ENCODE results near the gene TLE4. TPM values are rescaled to one million over a fixed set of nuclear protein-coding genes. Genes with fewer than 3 reads are reported as not detected.
A peak's percentile ranks its signal among the peaks of the same experiment; 100 is the strongest.

The TLE4 gene
- total and polyA plus RNA-seq, 10 of the 15 experiments (the other 5 are each of a cell fraction or from before 2014, with no cell fraction given): 5.3 to 53.3 (median 23.3) TPM

GRCh38 chr9:79757881-79758669, 186.3 kb downstream of the TLE4 start:
- in situ Hi-C loops (cut with MboI) (no loop called here), intact Hi-C loops (cut with micrococcal nuclease; ENCODE audit: unreplicated experiment) (no loop called here)
- Histone ChIP-seq H3K9me3 (replicated peaks; ENCODE audit: control insufficient read depth, insufficient read depth, low read length) (no peaks in the 10 kb centered on the region), H3K4me1 (ENCODE audit: control insufficient read depth, insufficient read depth, low read length) (no peaks in the 10 kb centered on the region), H3K9ac (ENCODE audit: control insufficient read depth, insufficient read depth, low read length) (no peak overlapping the region), H3K4me3 (no peak overlapping the region), H2AFZ (ENCODE audit: control insufficient read depth, low read depth, low read length) (no peak overlapping the region), H3K4me2 (ENCODE audit: control insufficient read depth, insufficient read depth) (no peak overlapping the region), H3K36me3 (ENCODE audit: control insufficient read depth in 2 of 2, insufficient read depth in 2 of 2, low read length in 1 of 2) (no peaks in the 10 kb centered on the region), H3K27me3 (replicated peaks in 1 of 2; ENCODE audit: control insufficient read depth in 2 of 2, insufficient read depth in 2 of 2, low read length in 1 of 2) (no peaks in the 10 kb centered on the region), H3K27ac (ENCODE audit: control insufficient read depth, insufficient read depth) (no peak overlapping the region), H3K79me2 (ENCODE audit: control insufficient read depth, insufficient read depth, low read length) (no peaks in the 10 kb centered on the region), H4K20me1 (ENCODE audit: control insufficient read depth, insufficient read depth) (no peaks in the 10 kb centered on the region)
- ATAC-seq (no peak), FAIRE-seq (peak; percentile 69), DNase-seq (ENCODE audit: low read depth, low spot score) (no peak)
- BruUV-seq (replicated peaks): no TSS peak
- POLR2A ChIA-PET: no interaction called here
- CTCF ChIA-PET: interaction anchor here (0.6 to 0.7 kb wide), 2 partner anchors 31 to 89 kb away, joined by 3 read pairs; no protein-coding TSS in a partner anchor
- RAD21 ChIA-PET (ENCODE audit: unreplicated experiment): no interaction called here
- TF ChIP-seq ZZZ3 (IDR thresholded peaks at IDR 0.05; ENCODE audit: control insufficient read depth, insufficient read length, low read depth): no peak
- TF ChIP-seq SREBF2 (IDR thresholded peaks at IDR 0.05; ENCODE audit: low read length): no peak
- TF ChIP-seq NFIC (IDR thresholded peaks at IDR 0.05; ENCODE audit: low read depth, low read length): no peak
- peak; percentile 34; the same call in 1 of the 2 replicates for TF ChIP-seq RAD21 (IDR thresholded peaks at IDR 0.05; ENCODE audit: insufficient read depth, low read depth, low read length)
- no peak for TF ChIP-seq HSF1 (IDR thresholded peaks at IDR 0.05; ENCODE audit: low read depth, low read length)
- no peak for TF ChIP-seq EP300 (IDR thresholded peaks at IDR 0.05; ENCODE audit: borderline replicate concordance in 1 of 2, control insufficient read depth in 1 of 2, low read depth in 2 of 2, low read length in 2 of 2)
- TF ChIP-seq SREBF1 (IDR thresholded peaks at IDR 0.05; ENCODE audit: low read length): no peak
- TF ChIP-seq WRNIP1 (IDR thresholded peaks at IDR 0.05; ENCODE audit: borderline replicate concordance, low read depth, low read length): no peak
- TF ChIP-seq TARDBP (IDR thresholded peaks at IDR 0.05; ENCODE audit: borderline replicate concordance): no peak
- TF ChIP-seq ZBTB4 (CRISPR knock-in tag; IDR thresholded peaks at IDR 0.05): no peak
- no peak for TF ChIP-seq LARP7 (IDR thresholded peaks at IDR 0.05)
- TF ChIP-seq CTCF (IDR thresholded peaks at IDR 0.05 in 2 of 3, conservative IDR thresholded peaks at IDR 0.05 in 1 of 3; ENCODE audit: control insufficient read depth in 2 of 3, extremely low read depth in 1 of 3, insufficient read depth in 1 of 3, low read depth in 3 of 3, low read length in 3 of 3): peak; percentile 24 to 34 (median 33); a peak in 4 of 6 replicates
- TF ChIP-seq KLF5 (IDR thresholded peaks at IDR 0.05; ENCODE audit: partially characterized antibody): no peak
- peak; percentile 7; the same call in 1 of the 2 replicates for TF ChIP-seq SMC3 (IDR thresholded peaks at IDR 0.05; ENCODE audit: borderline replicate concordance, low read length)
- no peak for TF ChIP-seq BACH1 (IDR thresholded peaks at IDR 0.05; ENCODE audit: borderline replicate concordance)
- no peak for TF ChIP-seq IRF4 (IDR thresholded peaks at IDR 0.05; ENCODE audit: low read depth, low read length)
- TF ChIP-seq MYC (IDR thresholded peaks at IDR 0.05; ENCODE audit: insufficient read depth, insufficient read length, insufficient replicate concordance, low read length, severe bottlenecking): no peak
- SMC1A ChIA-PET (ENCODE audit: uncharacterized antibody, unreplicated experiment): no interaction called here
- 15% methylated on average over 2 of the region's 2 CpGs for WGBS (ENCODE audit: insufficient coverage, insufficient replicate concordance, low lambda C conversion rate, missing lambda C conversion rate)
